ENCODE results near the gene CDCP1.

Gene CDCP1

DNA sequence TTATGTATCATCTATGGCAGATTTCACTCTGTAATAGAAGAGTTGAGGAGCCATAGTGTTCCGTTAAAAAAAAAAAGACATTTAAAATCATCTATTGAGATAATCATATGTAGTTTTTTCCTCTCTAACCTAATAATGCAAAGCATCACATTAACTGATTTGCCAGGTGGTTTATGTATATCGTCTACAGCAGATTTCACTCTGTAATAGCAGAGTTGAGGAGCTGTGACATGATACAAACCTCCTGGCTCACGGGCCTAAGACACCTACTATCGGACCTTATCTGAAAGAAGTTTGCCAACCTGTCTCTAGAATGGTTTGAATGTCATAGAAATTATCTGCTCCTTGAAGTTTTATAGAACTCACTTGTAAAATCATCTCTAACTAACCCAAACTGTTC, 29.8 kb downstream of the CDCP1 start:
- in situ Hi-C loops (cut with HindIII; ENCODE audit: low sequenced_read_pairs) = no loop called here

DNA sequence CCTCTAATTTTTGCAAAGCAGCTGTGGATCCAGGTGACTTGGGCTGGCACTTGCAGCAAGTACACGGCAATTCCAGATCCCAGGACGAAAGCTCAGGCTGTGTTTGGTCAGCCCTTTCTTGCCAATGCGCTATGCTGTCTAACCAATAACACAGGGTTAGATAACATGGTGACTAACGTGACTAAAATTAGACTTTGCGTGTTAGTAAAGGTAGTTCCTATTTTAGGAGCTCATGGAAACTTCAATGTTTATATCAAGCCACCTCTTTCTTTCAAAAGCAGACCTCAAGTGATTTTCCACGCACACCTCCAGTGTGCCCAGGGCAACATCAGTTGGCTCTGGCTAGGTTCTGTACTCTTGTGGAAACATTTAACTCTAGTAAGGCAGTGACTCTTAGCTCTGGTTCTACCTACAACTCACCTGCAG, 32.5 kb downstream of the CDCP1 start:
- in situ Hi-C loops (cut with HindIII; ENCODE audit: low sequenced_read_pairs) = no loop called here

DNA sequence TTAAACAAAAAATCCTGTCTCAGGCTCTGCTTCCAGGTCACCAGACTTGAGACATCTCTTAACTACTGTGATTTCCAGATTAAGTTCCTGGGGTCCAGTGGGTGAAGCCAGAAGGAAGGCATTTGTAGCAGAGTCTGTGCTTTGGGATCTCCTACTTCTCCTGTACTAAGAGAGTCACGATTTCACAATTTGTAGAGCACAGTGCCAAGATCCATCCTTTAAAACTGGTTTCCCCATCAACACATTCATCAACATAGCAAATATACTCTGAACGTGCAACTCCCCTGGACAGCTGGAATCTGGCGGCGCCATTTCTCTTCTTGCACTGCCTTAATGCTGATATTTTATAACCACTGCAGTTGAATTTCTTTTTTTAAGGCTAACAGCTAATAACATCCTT, 33.2 kb downstream of the CDCP1 start:
- in situ Hi-C loops (cut with HindIII; ENCODE audit: low sequenced_read_pairs) = no loop called here

DNA sequence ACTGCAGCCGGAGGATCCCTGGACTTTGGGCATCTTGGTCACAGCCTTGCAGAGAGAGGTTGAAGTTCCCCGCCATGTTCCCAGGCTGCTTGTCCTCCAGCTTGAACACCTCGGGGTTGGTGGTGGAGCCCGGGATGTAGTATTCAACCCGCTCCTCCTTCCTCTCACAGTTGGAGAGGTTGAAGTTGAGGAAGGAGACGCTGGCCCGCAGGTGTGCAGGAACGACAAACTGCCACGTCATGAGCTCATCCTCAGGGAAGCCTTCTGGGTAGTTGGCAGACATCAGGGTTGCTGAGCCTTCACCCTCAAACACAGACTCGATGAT, 35.7 kb downstream of the CDCP1 start:
- in situ Hi-C loops (cut with HindIII; ENCODE audit: low sequenced_read_pairs) = no loop called here

DNA sequence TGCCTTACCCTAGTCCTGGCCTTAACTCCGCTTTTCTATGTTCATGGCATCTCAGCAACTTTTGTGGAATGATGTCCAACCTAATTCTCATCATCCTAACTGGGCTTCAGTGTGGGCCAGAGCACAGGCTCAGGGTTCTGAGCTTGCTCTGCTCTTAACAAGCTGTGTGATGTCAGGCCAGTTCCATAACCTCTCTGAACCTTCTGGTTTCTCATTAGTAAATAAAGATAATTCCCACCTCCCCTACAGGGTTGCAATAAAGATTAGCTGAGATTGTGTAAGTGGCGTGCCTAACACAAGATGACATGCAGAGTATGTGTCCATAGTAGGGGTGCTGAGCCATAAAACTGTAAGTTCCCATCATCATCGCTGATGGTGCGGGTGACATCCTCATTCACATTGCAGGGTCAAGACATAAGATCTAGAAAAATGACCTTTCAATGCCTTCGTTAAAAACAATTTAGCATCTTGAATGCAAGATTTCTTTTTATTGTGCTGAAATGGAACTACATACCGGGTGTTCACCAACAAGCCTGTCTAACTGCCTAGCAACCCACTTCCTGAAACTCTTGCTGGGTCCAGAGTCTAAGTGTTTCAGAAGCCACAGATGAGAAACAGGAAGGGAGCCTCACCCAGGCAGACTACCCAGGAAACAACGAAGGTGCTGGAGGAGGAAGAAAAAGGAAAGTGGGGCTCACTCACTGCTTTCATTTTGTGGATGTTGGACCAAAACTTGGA, 36.2 kb downstream of the CDCP1 start:
- in situ Hi-C loops (cut with HindIII; ENCODE audit: low sequenced_read_pairs) = no loop called here

DNA sequence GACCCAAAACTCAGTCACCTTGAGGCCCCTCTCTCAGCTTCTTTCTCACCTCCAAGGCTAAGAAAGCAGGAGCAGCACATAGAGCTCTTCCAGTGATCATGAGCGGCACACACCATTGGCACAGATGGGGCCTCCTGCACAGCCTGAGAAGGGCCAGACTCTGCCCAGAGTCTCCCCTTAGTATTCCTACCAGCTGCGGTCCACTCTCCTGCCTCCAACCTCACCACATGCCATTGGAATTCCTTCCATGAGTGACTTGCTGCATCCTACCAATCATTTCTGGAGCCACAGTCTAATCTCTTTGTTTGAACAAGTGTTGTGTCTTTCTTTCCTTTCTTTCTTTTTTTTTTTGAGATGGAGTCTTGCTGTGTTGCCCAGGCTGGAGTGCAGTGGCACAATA, 39.3 kb downstream of the CDCP1 start:
- in situ Hi-C loops (cut with HindIII; ENCODE audit: low sequenced_read_pairs) = no loop called here

DNA sequence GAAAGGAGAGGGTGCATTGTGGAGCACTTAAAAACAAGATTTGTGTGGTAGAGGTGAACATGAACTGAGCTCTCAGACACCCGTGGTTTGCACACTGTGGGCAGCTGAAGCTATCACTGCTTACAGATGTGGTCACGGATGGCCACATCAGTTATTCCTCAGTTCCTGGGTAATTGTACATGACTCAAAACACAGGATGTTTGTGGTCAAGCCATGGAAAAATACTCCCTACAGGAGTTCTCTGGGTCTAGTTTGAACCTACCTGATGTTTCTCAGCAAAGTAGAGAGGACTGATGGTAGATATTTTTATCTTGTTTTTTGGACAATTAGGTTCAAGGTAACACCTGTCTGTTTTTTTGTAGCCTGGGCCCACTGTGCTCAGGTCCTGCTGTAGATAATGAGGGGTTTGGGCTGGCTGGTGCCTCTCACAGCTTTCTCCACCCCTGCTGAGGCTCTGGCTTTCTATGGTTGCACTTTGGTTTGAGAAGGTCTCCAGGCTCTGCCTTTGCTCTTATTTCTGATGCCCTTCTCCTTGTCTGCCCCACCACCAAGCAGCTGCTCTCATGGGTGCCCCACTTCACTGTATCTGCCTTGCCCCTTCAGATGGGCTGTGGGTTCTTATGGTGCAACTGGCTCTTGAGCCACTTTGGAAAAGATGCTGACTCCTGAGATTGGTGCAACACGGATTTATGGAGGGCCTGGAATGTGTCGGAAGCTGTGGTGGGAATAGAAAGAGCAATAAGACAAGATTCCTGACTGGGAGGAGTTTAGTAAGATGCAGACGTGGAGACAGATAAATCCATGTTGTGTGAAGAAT, 40.1 kb downstream of the CDCP1 start:
- in situ Hi-C loops (cut with HindIII; ENCODE audit: low sequenced_read_pairs) = no loop called here

DNA sequence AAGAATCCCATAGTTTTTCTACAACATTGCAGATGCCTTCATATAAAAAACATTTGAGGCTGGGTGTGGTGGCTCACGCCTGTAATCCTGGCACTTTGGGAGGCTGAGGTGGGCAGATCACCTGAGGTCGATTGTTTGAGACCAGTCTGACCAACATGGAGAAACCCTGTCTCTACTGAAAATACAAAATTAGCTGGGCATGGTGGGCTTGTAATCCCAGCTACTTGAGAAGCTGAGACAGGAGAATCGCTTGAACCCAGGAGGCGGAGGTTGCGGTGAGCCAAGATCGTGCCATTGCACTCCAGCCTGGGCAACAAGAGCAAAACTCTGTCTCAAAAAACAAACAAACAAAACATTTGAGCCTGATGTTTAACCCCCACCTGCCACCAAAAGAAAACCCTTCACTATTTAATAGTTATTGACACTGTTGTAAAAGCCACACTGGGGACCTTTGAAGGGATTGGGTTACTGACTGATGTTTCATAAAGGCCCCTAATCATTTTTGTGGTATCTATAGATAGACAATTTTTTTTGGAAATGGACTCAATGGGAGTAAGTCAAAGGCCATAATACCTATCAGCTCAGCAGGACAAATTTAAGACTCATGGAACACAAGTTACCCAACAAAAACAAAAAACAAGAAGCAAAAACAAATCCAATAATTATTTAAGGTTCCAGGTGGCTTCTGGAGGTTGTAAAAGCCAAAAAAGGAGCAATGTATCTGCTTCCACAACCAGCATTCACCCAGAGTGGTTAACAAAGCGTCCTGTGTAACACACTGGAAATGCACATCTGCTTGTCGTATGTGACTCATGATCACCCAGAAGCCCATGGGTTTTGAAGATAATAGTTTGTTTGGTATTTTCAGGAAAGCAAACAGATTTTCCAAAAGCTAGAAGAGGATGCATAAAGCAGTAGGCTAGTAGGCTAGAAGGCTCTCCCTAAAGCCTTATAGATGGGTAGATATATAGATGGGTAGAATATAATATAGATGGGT, 41.2 kb downstream of the CDCP1 start:
- in situ Hi-C loops (cut with HindIII; ENCODE audit: low sequenced_read_pairs) = no loop called here

DNA sequence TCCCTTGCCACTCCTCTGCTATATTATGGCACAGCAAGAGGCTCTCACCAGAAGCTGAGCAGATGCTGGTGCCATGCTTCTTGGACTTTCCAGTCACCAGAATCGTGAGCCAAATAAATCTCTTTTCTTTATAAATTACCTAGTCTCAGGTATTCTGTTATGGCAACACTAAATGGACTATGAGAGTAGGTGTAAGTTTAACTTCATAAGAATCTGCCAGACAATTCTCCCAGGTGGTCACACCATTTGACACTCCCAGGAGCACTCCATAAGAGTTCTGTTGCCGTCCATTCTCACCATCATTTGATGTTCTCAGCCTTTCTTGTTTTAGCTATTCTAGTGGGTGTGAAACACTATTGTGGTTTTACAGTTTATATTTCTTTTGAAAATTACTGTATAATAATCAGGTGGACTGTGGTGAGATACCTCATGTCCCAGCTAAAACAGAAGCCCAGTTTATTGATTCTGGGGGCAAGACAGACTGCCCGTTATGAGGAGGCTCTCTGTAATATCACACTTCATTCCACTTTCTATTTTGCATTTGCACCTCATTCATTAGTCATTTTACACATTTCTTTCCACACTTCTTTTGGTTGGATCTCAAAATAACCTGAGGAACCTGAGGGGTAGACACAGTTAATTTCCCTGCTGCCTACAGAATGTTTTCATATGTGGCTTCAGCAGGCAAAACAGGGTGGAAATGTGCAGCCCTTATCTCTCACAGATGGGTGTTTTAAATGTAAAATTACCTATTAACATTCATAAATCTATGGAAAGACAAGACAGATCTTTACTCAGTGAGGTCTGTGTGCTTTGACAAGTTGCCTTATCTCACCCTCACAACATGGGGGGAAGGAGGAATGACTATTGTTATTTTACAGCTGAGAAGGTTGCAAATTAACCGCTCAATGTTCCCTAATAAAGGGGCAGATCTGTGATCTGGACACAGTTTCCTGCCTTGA, 42.1 kb downstream of the CDCP1 start:
- in situ Hi-C loops (cut with HindIII; ENCODE audit: low sequenced_read_pairs) = no loop called here

DNA sequence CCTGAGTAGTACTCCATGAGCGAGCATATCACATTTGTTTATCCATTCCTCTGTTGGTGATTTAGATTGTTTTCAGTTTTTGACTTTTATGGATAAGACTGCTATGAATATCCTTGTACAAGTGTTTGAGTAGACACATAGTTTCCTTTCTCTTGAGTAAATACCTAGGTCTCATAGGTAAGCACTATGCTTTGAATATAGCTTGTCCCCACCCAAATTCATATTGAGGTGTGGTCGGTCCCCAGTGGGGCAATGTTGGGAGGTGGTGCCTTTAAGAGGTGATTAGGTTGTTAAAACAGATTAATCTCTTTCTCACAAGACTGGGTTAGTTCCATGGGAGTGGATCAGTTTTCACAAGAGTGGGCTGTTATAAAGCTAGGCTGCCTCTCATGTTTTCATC, 42.8 kb downstream of the CDCP1 start:
- in situ Hi-C loops (cut with HindIII; ENCODE audit: low sequenced_read_pairs) = no loop called here

DNA sequence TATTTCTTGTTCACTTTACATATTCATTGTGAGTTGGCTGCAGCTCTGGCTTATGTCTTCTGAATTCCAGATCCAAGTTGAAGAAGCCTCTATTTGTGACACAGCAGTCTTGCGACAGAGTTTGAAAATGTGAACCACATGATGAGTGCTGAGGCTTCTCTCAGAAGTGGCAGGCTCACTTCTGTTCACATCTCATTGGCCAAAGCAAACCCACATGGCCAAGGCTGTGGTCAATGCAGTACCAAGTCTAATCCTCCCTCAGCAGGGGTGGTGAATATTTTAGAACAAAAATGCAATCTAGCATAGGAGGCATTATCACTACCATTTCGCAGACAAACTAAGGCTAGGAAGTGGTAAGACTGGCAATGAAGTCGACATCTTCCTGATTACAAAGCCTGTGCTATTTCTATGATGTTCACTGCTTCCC, 45.2 kb downstream of the CDCP1 start:
- in situ Hi-C loops (cut with HindIII; ENCODE audit: low sequenced_read_pairs) = no loop called here

DNA sequence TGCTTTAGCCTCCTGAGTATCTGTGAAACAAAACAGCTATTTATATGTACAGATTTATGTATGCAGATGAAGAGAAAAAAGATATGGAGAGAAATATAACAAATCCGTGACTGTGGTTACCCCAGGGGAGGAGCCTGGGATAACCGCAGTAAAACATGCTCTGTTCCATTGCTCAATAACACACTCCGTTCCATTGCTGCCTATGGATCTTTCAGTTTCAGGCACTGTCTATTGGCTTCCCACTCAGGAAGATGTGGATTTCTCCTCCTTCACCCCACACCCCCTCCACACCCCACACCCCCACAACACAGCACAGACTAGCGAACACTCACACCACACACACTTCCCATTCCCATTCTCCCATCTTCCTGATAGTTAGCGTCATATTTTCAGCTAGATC, 47.9 kb downstream of the CDCP1 start:
- in situ Hi-C loops (cut with HindIII; ENCODE audit: low sequenced_read_pairs) = no loop called here

DNA sequence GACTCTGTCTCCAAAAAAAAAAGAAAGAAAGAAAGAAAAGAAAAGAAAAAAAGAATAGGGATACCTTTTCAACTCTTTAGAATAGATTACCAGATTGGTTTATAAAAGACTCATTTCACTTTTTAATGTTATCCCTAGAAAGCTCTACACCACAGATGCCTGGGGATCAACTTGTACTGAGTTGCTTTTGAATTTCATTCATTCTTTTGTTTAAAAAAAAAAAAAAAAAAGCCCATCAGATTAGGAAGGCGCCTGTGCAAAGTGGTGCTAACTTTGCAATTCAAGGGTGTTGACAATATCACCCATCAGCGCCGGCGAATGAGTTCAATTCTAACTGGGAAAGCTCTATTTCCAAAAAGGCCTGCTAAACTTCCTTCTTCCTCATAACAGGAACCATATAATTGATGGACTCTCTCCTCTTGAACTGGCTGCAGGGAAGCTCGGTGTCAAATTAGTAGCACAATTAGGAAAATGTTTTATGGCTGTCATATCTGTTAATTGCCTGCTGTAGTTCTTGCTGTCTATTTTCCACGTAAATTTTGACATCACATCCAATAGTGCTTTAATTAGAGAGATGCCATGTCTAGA, 48.8 kb downstream of the CDCP1 start:
- in situ Hi-C loops (cut with HindIII; ENCODE audit: low sequenced_read_pairs) = no loop called here

DNA sequence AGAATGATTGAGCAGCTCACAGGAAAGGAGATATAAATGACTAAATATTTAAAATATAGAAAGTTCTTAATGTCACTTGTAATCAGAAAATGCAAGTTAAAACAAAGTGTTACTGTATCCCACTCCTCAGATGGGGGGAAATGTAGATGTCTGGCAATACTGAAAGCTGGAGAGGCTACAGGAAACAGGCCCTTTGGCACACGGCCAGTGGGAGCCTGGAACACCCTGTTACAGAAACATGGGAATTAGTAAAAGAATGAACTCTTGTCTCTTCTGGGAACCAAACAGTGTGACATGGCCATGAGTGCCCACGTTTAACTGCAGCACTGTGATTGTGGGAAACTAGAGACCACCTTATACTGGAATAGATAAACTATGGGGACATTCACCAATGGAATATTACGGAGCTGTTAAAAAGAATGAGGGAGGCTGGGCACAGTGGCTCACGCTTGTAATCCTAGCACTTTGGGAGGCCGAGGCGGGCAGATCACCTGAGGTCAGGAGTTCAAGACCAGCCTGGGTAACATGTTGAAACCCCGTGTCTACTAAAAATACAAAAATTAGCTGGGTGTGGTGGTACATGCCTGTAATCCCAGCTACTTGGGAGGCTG, 50.2 kb downstream of the CDCP1 start:
- in situ Hi-C loops (cut with HindIII; ENCODE audit: low sequenced_read_pairs) = no loop called here

DNA sequence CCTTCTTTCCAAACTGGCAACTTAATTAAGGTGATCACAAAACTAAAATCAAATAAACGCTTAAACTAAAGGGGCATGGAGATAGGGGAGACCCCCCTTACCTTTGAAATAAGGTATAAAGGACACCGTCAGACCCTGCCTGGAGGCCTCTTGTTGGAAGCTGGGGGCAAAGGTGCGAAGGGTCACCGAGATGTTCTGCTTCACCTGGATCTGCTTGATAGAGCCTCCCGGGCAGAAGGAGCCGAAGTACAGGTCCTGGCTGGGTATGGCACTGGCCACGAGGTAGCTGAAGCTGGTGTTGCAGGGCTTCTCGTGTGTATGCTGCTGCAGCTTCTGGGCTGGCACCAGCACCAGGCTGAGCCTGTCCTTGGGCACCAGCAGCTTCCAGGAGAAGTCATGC, 53.0 kb downstream of the CDCP1 start:
- in situ Hi-C loops (cut with HindIII; ENCODE audit: low sequenced_read_pairs) = no loop called here

DNA sequence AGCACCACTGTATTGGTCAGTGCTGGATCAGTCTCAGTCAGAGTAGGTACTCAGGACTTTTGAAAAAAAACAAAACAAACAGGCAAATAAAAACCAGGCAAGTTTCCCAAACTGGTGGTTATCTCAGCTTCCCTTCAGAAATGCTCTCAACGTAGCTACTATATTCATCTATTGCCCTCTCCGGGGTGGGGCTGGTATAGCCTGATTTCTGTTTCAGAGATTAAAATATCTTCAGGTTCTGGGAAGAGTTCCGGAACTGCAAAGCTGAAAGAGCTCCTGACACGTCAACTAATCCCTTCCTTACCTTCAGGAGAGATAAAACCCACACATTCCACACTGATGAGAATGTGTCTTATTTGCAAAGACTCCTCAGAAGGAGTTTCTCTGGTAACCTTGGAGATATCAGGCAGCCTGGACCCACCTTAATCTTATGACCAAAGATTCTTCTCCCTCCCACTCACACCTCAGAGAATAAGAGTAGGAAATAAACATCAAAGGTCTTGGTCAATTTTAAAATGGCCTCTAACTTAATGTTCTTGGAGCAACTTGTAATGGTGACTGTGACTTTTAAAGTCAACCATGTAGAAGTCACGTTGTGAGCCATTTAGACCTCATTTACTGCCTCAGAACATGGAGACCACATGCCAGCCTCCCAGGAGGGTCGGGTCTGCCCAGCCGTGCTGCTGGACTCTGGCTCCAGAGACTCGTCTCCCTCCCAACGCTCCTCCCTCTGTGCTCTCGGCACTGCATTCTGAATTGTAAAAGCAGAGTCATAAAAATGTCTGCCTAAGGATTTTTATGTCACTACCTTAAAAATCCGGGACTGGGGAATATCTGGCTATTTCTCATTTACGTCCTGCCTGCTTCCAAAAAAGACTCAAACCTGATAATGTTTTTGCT, 53.8 kb downstream of the CDCP1 start:
- in situ Hi-C loops (cut with HindIII; ENCODE audit: low sequenced_read_pairs) = no loop called here

DNA sequence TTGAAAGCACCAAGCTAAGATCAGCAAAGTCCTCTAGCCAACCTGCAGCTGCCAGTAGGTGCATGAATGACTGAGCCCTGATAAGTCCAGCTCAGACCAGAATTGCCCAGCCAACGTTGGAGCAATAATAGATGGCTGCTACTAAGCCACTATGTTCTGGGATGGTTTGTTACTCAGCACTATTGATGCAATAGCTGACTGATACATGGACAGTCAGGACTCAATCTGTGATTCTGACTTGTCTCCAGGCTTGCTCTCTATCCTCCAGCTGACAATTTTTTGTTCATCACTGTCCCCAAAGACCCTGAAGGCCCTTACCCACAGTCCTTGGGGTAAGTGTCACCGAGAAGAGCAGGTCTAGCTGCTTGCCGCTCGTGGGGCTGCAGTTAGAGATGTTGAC, 55.3 kb downstream of the CDCP1 start:
- in situ Hi-C loops (cut with HindIII; ENCODE audit: low sequenced_read_pairs) = no loop called here

All from DLD1 (cell line).